ENCODE results near the gene DET1.

GRCh38 chr15:88513195-88513594 lies 33.3 kb downstream of the DET1 start:
- TF ChIP-seq, protein P1, sequence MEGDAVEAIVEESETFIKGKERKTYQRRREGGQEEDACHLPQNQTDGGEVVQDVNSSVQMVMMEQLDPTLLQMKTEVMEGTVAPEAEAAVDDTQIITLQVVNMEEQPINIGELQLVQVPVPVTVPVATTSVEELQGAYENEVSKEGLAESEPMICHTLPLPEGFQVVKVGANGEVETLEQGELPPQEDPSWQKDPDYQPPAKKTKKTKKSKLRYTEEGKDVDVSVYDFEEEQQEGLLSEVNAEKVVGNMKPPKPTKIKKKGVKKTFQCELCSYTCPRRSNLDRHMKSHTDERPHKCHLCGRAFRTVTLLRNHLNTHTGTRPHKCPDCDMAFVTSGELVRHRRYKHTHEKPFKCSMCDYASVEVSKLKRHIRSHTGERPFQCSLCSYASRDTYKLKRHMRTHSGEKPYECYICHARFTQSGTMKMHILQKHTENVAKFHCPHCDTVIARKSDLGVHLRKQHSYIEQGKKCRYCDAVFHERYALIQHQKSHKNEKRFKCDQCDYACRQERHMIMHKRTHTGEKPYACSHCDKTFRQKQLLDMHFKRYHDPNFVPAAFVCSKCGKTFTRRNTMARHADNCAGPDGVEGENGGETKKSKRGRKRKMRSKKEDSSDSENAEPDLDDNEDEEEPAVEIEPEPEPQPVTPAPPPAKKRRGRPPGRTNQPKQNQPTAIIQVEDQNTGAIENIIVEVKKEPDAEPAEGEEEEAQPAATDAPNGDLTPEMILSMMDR (CRISPR knock-in tag; IDR thresholded peaks at IDR 0.05), result no peak
- no peak for TF ChIP-seq NFE2L1 (CRISPR knock-in tag; IDR thresholded peaks at IDR 0.05; ENCODE audit: borderline replicate concordance)
- TF ChIP-seq FOXK2 (IDR thresholded peaks at IDR 0.05), result no peak
- TF ChIP-seq, protein P2, sequence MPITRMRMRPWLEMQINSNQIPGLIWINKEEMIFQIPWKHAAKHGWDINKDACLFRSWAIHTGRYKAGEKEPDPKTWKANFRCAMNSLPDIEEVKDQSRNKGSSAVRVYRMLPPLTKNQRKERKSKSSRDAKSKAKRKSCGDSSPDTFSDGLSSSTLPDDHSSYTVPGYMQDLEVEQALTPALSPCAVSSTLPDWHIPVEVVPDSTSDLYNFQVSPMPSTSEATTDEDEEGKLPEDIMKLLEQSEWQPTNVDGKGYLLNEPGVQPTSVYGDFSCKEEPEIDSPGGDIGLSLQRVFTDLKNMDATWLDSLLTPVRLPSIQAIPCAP (CRISPR knock-in tag; IDR thresholded peaks at IDR 0.05; ENCODE audit: low read depth), result no peak
- no peak for TF ChIP-seq SALL2 (CRISPR knock-in tag; IDR thresholded peaks at IDR 0.05)
- TF ChIP-seq, protein P3, sequence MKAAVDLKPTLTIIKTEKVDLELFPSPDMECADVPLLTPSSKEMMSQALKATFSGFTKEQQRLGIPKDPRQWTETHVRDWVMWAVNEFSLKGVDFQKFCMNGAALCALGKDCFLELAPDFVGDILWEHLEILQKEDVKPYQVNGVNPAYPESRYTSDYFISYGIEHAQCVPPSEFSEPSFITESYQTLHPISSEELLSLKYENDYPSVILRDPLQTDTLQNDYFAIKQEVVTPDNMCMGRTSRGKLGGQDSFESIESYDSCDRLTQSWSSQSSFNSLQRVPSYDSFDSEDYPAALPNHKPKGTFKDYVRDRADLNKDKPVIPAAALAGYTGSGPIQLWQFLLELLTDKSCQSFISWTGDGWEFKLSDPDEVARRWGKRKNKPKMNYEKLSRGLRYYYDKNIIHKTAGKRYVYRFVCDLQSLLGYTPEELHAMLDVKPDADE (CRISPR knock-in tag; IDR thresholded peaks at IDR 0.05), result no peak
- no peak for TF ChIP-seq ZSCAN9 (CRISPR knock-in tag; IDR thresholded peaks at IDR 0.05; ENCODE audit: borderline replicate concordance)
- TF ChIP-seq, protein P4, sequence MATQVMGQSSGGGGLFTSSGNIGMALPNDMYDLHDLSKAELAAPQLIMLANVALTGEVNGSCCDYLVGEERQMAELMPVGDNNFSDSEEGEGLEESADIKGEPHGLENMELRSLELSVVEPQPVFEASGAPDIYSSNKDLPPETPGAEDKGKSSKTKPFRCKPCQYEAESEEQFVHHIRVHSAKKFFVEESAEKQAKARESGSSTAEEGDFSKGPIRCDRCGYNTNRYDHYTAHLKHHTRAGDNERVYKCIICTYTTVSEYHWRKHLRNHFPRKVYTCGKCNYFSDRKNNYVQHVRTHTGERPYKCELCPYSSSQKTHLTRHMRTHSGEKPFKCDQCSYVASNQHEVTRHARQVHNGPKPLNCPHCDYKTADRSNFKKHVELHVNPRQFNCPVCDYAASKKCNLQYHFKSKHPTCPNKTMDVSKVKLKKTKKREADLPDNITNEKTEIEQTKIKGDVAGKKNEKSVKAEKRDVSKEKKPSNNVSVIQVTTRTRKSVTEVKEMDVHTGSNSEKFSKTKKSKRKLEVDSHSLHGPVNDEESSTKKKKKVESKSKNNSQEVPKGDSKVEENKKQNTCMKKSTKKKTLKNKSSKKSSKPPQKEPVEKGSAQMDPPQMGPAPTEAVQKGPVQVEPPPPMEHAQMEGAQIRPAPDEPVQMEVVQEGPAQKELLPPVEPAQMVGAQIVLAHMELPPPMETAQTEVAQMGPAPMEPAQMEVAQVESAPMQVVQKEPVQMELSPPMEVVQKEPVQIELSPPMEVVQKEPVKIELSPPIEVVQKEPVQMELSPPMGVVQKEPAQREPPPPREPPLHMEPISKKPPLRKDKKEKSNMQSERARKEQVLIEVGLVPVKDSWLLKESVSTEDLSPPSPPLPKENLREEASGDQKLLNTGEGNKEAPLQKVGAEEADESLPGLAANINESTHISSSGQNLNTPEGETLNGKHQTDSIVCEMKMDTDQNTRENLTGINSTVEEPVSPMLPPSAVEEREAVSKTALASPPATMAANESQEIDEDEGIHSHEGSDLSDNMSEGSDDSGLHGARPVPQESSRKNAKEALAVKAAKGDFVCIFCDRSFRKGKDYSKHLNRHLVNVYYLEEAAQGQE (IDR thresholded peaks at IDR 0.05; ENCODE audit: borderline replicate concordance in 1 of 2, low read depth in 1 of 2, low read length in 2 of 2), result no peak
- TF ChIP-seq ZBTB20 (CRISPR knock-in tag; IDR thresholded peaks at IDR 0.05; ENCODE audit: borderline replicate concordance, low read depth), result no peak
- no peak for TF ChIP-seq FOXM1 (CRISPR knock-in tag; IDR thresholded peaks at IDR 0.05)
- TF ChIP-seq POLR2AphosphoS5 (IDR thresholded peaks at IDR 0.05; ENCODE audit: low read depth, low read length), result no peak
- TF ChIP-seq SNAPC4 (CRISPR knock-in tag; IDR thresholded peaks at IDR 0.05), result no peak
- TF ChIP-seq E2F1 (CRISPR knock-in tag; IDR thresholded peaks at IDR 0.05), result no peak
